Mononuclear cell (primary cell): ENCODE measurements around the gene PRDX5. TPM values are rescaled to one million over a fixed set of nuclear protein-coding genes. Genes with fewer than 3 reads are reported as not detected.
"Not testable (repeated sequence)": the region's sequence is repeated elsewhere in the genome, so short reads cannot be mapped to it uniquely, and the experiment has no call there.

ENCODE experiments used
- H3K27me3 ChIP-seq: 2 replicates; pipeline ENCODE4 v1.6.0; 2011; ENCODE audit warnings: low read length, control low read depth; ENCODE audit not compliant: insufficient read depth
- H3K4me1 ChIP-seq: 2 replicates; pipeline ENCODE4 v1.5.1; 2011; ENCODE audit warnings: mild to moderate bottlenecking, low read length, control low read depth; ENCODE audit not compliant: insufficient read depth
- H3K4me3 ChIP-seq: 2 replicates; pipeline ENCODE4 v1.5.1; 2011; ENCODE audit warnings: mild to moderate bottlenecking, low read length, moderate library complexity
- H3K9me3 ChIP-seq: 2 replicates; pipeline ENCODE4 v1.5.1; 2011; ENCODE audit warnings: low read depth, mild to moderate bottlenecking, control low read depth, low read length
- total RNA-seq: library from RNA; depleted of rRNA; stranded (reverse); fragments of >200 nt; gene quantifications from one replicate; pipeline ENCODE4 v1.2.3, GENCODE V29; 2012

Gene PRDX5
- total RNA-seq, 1 donor: 42.5 TPM

DNA sequence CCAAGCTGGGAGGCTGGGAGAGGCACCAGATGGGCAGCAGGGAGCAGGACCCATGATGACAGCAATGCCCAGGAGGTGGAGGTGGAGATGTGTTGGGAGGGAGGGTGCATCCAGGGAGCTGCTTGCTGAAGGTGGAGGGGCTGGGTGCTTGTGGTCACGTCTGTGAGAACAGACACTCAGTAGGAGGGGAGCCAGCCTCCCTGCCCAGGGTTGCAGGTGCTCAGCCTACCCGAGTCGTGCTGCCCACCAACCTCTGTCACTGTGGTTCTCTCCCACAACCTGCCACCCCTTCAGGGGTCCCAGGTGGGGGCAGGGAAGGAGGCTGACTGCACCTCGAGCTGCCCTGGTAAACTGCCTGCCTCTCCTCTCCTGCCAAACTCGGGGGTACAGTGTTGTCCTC lies 5.5 kb downstream of the PRDX5 start:
- no peaks in the 10 kb centered on the region for H3K27me3 ChIP-seq
- H3K4me1 ChIP-seq: peaks cover 16% of the 10 kb centered on the region
- no peak overlapping the region for H3K4me3 ChIP-seq
- no peaks in the 10 kb centered on the region for H3K9me3 ChIP-seq

DNA sequence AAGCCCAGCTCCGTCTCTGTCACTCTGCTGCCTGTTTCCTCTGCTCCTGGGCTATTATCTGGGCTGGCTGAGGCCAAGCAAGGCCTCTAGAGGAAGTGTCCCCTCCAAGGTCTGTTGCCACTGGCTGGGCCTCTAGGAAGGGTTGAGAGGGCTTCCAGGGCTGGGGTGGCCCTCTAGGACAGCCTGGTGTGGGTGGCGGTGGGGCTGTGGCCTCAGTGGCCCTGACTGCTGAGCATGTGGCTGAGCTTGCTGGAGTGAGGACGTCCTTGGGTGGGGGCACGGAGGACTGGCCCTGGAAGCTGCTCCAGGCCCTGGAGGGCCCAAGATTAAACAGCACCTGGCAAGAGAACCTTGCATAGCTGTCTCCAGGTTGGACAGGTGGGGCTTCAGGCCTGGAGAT lies 6.1 kb downstream of the PRDX5 start:
- H3K9me3 ChIP-seq, H3K27me3 ChIP-seq, H3K4me3 ChIP-seq: not testable (repeated sequence)
- peaks cover 10% of the 10 kb centered on the region for H3K4me1 ChIP-seq

GRCh38 chr11:64324692-64325469 lies 7.0 kb downstream of the PRDX5 start:
- Histone ChIP-seq H3K4me1 (peaks cover 1% of the 10 kb centered on the region), H3K4me3 (no peak overlapping the region), H3K9me3 (no peaks in the 10 kb centered on the region), H3K27me3 (no peaks in the 10 kb centered on the region)

GRCh38 chr11:64327375-64327774 lies 9.5 kb downstream of the PRDX5 start:
- no peaks in the 10 kb centered on the region for H3K9me3 ChIP-seq
- no peak overlapping the region for H3K4me3 ChIP-seq
- H3K4me1 ChIP-seq: peaks cover 17% of the 10 kb centered on the region
- H3K27me3 ChIP-seq: no peaks in the 10 kb centered on the region

DNA sequence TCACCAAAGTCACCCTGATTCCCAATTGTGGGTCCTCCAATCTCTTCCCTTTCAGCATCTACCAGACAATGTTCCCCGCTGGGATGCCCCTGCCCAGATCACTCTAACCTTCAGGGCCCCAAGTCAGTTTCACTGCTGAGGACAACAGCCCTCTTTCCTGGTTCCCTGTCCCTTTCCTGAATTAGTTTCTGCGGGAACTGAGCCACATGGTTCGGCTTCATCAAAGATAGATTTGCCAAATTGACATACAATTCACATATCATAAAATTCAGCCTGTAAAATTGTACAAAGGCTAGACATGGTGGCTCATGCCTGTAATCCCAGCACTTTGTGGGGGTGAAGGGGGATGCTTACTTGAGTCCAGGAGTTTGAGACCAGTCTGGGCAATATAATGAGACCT lies 10.1 kb downstream of the PRDX5 start:
- Histone ChIP-seq H3K4me1 (peaks cover 20% of the 10 kb centered on the region), H3K4me3 (no peak overlapping the region), H3K27me3 (no peaks in the 10 kb centered on the region), H3K9me3 (no peaks in the 10 kb centered on the region)

GRCh38 chr11:64330888-64331287 lies 13.0 kb downstream of the PRDX5 start:
- Histone ChIP-seq H3K9me3 (no peaks in the 10 kb centered on the region), H3K27me3 (no peaks in the 10 kb centered on the region)

GRCh38 chr11:64331569-64332371 lies 13.8 kb downstream of the PRDX5 start:
- H3K9me3 ChIP-seq: no peaks in the 10 kb centered on the region
- H3K4me3 ChIP-seq: no peak overlapping the region
- H3K4me1 ChIP-seq: peaks cover 34% of the 10 kb centered on the region
- no peaks in the 10 kb centered on the region for H3K27me3 ChIP-seq

More at GRCh38 chr11:64330888-64331287, 13.0 kb downstream of the PRDX5 start:
- Histone ChIP-seq H3K4me1 (peaks cover 34% of the 10 kb centered on the region), H3K4me3 (no peak overlapping the region)

- H3K4me1 ChIP-seq: peaks cover 36% of the 10 kb centered on the region
- H3K4me3 ChIP-seq: no peak overlapping the region
- H3K9me3 ChIP-seq: no peaks in the 10 kb centered on the region
- H3K27me3 ChIP-seq: no peaks in the 10 kb centered on the region
Measured at GRCh38 chr11:64333556-64333955, 15.6 kb downstream of the PRDX5 start.

GRCh38 chr11:64334764-64335735 lies 17.1 kb downstream of the PRDX5 start:
- Histone ChIP-seq H3K4me3 (no peak overlapping the region), H3K27me3 (no peaks in the 10 kb centered on the region), H3K4me1 (peaks cover 51% of the 10 kb centered on the region), H3K9me3 (no peaks in the 10 kb centered on the region)

DNA sequence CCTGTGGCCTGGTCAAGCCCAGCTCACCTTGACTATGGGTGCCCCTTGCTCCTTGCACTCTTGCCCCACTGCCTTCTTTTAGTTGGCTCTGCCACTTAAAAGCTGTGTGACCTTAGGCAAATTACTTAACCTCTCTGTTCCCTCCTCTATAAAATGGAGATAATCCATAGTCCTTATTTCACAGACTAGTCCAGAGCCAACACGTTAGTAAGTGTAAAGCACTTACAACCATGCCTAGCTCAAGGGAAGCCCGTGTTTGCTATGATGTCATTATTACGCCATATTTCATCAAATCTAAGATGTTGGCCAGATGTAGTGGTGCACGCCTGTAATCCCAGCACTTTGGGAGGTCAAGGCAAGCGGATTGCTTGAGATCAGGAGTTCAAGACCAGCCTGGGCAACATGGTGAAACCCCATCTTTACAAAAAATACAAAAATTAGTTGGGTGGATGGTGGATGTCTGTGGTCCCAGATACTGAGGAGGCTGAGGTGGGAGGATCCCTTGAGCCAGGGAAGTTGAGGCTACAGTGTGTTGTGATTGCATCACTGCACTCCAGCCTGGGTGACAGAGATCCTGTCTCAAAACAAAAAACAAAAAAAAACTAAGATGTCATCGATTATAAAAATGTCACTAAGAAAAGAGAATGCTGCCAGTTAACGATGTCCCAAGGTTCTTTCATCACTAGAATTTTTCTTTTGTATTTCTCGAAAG lies 19.8 kb downstream of the PRDX5 start:
- Histone ChIP-seq H3K4me1 (peaks cover 54% of the 10 kb centered on the region), H3K9me3 (no peaks in the 10 kb centered on the region), H3K4me3 (no peak overlapping the region), H3K27me3 (no peaks in the 10 kb centered on the region)

DNA sequence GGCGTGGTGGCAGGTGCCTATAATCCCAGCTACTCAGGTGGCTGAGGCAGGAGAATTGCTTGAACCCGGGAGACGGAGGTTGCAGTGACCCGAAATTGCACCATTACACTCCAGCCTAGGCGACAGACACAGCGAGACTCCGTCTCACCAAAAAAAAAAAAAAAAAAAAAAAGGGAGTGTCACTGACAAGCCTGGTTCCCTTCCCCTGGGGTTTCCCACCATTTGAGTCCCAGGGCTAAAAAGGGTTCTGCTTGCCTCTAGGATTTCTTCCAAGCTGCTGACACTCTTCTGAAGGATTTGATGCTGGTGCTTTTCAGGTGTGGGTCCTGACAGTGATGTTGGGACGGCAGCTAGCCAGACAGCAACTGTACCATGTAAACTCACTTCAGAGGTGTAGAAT lies 20.8 kb downstream of the PRDX5 start:
- peaks cover 57% of the 10 kb centered on the region for H3K4me1 ChIP-seq

DNA sequence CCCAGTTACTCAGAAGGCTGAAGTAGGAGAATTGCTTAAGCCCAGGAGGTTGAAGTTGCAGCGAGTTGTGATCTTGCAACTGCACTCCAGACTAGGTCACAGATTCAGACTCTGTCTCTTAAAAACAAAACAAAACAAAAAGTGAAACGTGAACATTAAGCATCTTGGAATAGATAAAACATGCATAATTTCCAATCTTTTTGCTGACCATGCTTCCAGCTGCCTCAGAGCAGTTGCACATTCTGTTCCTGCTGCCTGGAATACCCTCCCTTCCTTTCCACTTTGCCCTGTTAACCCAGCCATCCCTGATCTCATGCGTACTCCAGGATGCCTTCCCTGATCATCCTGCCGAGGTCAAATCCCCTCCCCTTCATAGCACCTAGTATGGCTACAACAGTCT lies 21.4 kb downstream of the PRDX5 start:
- peaks cover 57% of the 10 kb centered on the region for H3K4me1 ChIP-seq
- H3K27me3 ChIP-seq: no peaks in the 10 kb centered on the region
- peak overlapping the region; percentile 60 for H3K4me3 ChIP-seq
- no peaks in the 10 kb centered on the region for H3K9me3 ChIP-seq

More for the DNA sequence above, 20.8 kb downstream of the PRDX5 start:
- H3K4me3 ChIP-seq: no peak overlapping the region
- no peaks in the 10 kb centered on the region for H3K9me3 ChIP-seq
- no peaks in the 10 kb centered on the region for H3K27me3 ChIP-seq

- Histone ChIP-seq H3K27me3 (no peaks in the 10 kb centered on the region), H3K4me3 (peak within 1 kb of the TSS; percentile 60), H3K4me1 (peaks cover 51% of the 10 kb centered on the region), H3K9me3 (no peaks in the 10 kb centered on the region)
Measured at GRCh38 chr11:64339754-64340408, 22.0 kb downstream of the PRDX5 start, which contains the start of gene CCDC88B. TSS of gene CCDC88B (plus strand) at chr11:64340204. CDS start at chr11:64340267, 63 bp downstream.
